MCF 10A (cell line): ENCODE data around the gene CTSZ. TPM values are rescaled to one million over a fixed set of nuclear protein-coding genes. Genes with fewer than 3 reads are reported as not detected.

ENCODE experiments used
- BruUV-seq: library from RNA; stranded (reverse); fragments of 400-500 nt; replicated peaks from 2 replicates; lab custom pipeline; 2021; lab: Mats Ljungman, UMichigan
- CTCF ChIA-PET: fragments of 300-600 bp; sonication (Branson Sonifier 250); formaldehyde crosslinking; extraction: SDS; loops from one replicate; lab custom pipeline; 2021; ENCODE audit warnings: antibody characterized with exemption, inconsistent platforms; lab: Yijun Ruan, JAX
- POLR2A ChIA-PET: fragments of 300-600, 350-650 bp; sonication (Branson Sonifier 250); formaldehyde crosslinking; extraction: SDS; loops from one replicate; lab custom pipeline; 2020; ENCODE audit warnings: antibody characterized with exemption, inconsistent platforms; lab: Yijun Ruan, JAX
- DNase-seq: peaks from one replicate; pipeline ENCODE4 v3.0.0-alpha.2; 2018; ENCODE audit not compliant: unreplicated experiment
- H3K27ac Mint-ChIP-seq: one replicate; pipeline ENCODE4 v1.8.0; 2022; ENCODE audit warnings: mild to moderate bottlenecking, low read depth, mixed read lengths; ENCODE audit not compliant: unreplicated experiment
- H3K27me3 Mint-ChIP-seq: one replicate; pipeline ENCODE4 v1.8.0; 2022; ENCODE audit warnings: mixed read lengths; ENCODE audit not compliant: insufficient read depth, unreplicated experiment
- H3K36me3 Mint-ChIP-seq: one replicate; pipeline ENCODE4 v1.8.0; 2022; ENCODE audit warnings: mild to moderate bottlenecking, moderate library complexity, mixed read lengths; ENCODE audit not compliant: insufficient read depth, unreplicated experiment
- H3K4me1 Mint-ChIP-seq: one replicate; pipeline ENCODE4 v1.8.0; 2022; ENCODE audit warnings: mixed read lengths; ENCODE audit not compliant: insufficient read depth, unreplicated experiment
- H3K4me3 Mint-ChIP-seq: one replicate; pipeline ENCODE4 v1.8.0; 2022; ENCODE audit warnings: mild to moderate bottlenecking, moderate library complexity, mixed read lengths; ENCODE audit not compliant: unreplicated experiment
- H3K9me3 Mint-ChIP-seq: one replicate; pipeline ENCODE4 v1.8.0; 2022; ENCODE audit warnings: mixed read lengths; ENCODE audit not compliant: unreplicated experiment
- intact Hi-C: fragments of 100-400 bp; cut with micrococcal nuclease; formaldehyde crosslinking; loops from 2 replicates; pipeline ENCODE4 v1.14.1; 2022
- total RNA-seq: library from RNA; stranded (reverse); gene quantifications from 2 replicates; pipeline ENCODE4 v1.2.3, GENCODE V29; 2022
- TF ChIP-seq, protein P1 (sequence below): fragments of 200-600 bp; IDR thresholded peaks from one replicate; pipeline ENCODE4 v1.8.0; 2022; ENCODE audit warnings: antibody characterized with exemption, mild to moderate bottlenecking; ENCODE audit not compliant: unreplicated experiment

The CTSZ gene
- total RNA-seq, 1 experiment from 2014 or later, result 96.6 TPM

DNA sequence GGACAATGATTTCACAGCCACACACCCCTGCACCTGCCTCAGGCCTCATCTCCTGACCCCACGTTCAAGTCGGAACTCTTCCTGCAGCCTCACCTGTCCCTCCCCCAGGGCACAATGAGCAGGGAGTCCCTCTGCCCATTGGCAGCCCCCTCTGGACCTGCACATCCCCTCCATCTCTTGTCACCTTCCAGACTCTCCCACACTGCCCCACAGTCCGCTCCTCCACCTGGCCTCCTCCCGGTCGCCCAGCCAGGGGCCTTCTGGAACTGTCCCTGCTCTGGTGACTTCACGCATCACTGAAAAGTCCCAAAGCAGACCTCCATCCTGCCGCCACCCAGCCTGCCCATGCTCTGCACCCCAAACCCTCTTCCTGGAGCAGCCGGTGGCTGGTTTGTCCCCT is 4.7 kb downstream of the CTSZ start:
- Mint-ChIP-seq H3K4me1 (peaks cover 32% of the 10 kb centered on the region), H3K27me3 (no peaks in the 10 kb centered on the region), H3K4me3 (no peak overlapping the region), H3K27ac (no peak overlapping the region), H3K36me3 (peaks cover 57% of the 10 kb centered on the region), H3K9me3 (no peaks in the 10 kb centered on the region)
- BruUV-seq, result no TSS peak
- CTCF ChIA-PET, result no interaction called here
- TF ChIP-seq, protein P1, sequence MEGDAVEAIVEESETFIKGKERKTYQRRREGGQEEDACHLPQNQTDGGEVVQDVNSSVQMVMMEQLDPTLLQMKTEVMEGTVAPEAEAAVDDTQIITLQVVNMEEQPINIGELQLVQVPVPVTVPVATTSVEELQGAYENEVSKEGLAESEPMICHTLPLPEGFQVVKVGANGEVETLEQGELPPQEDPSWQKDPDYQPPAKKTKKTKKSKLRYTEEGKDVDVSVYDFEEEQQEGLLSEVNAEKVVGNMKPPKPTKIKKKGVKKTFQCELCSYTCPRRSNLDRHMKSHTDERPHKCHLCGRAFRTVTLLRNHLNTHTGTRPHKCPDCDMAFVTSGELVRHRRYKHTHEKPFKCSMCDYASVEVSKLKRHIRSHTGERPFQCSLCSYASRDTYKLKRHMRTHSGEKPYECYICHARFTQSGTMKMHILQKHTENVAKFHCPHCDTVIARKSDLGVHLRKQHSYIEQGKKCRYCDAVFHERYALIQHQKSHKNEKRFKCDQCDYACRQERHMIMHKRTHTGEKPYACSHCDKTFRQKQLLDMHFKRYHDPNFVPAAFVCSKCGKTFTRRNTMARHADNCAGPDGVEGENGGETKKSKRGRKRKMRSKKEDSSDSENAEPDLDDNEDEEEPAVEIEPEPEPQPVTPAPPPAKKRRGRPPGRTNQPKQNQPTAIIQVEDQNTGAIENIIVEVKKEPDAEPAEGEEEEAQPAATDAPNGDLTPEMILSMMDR, result no peak
- intact Hi-C loops, result no loop called here
- POLR2A ChIA-PET, result no interaction called here
- DNase-seq, result no peak

DNA sequence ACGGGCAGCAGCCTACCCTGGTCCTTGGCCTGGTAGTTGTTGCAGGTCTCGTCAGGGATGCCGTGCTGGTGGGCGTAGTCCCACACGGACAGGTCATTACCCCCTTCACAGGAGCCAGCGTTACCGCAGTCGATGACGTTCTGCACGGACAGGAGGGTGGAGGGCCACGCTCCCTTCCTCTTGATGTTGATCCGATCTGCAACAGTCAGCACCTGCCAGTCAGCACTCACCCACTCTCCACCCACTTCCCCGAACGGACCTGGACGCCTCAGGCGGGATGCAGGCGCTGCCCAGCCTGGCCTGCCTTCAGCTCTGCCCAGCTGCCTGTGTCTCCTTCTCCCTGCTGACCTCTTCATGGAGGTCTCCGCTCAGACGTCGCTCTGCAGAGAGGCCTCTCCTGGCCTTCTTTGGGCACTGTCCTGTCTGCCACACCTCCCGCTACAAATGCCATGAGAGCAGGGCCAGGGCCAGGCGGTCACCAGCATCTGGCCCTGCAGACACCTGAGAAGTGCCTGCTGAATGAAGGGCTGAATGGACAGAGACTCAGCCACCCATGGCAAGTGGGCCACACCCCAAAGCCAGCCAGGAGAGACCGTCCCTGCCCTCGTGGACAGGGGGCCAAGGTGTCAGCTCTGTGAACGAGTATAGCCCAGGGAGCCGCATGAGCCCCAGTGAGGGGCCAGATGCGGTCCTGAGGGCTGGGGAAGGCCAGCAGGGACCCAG is 5.4 kb downstream of the CTSZ start:
- H3K4me3 Mint-ChIP-seq, result no peak overlapping the region
- intact Hi-C loops, result no loop called here
- POLR2A ChIA-PET, result no interaction called here
- CTCF ChIA-PET, result interaction anchor here (0.6 kb wide), 1 partner anchor 132 kb away, joined by 4 read pairs; no protein-coding TSS in a partner anchor
- peaks cover 32% of the 10 kb centered on the region for H3K4me1 Mint-ChIP-seq
- no peak overlapping the region for H3K27ac Mint-ChIP-seq
- no peaks in the 10 kb centered on the region for H3K27me3 Mint-ChIP-seq
- H3K9me3 Mint-ChIP-seq, result no peaks in the 10 kb centered on the region
- H3K36me3 Mint-ChIP-seq, result peaks cover 61% of the 10 kb centered on the region
- DNase-seq, result no peak
- TF ChIP-seq, protein P1, result no peak
- BruUV-seq, result no TSS peak

DNA sequence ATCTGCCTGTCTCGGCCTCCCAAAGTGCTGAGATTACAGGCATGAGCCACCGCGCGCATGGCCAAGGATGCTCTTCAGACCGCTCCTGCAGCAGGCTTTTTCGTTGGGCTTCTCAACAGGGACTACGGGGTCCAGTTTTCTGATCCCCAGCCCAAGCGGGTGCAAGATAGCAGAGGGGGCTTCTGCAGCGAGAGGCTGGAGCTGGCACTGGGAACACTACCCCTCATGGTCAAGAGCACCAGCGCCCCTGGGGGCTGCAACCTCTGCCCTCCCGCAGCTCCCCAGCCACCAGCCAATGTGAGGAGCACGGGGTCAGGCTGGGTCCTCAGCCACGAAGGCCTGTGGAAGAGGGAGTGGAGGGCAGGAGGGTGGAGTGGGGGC is 6.0 kb downstream of the CTSZ start:
- ChIA-PET CTCF (interaction anchor here (0.7 kb wide), 1 partner anchor 830 kb away, joined by 3 read pairs; no protein-coding TSS in a partner anchor), POLR2A (no interaction called here)
- Mint-ChIP-seq H3K9me3 (no peaks in the 10 kb centered on the region), H3K4me1 (peaks cover 32% of the 10 kb centered on the region), H3K36me3 (peaks cover 66% of the 10 kb centered on the region), H3K27ac (no peak overlapping the region), H3K4me3 (no peak overlapping the region), H3K27me3 (no peaks in the 10 kb centered on the region)
- BruUV-seq, result no TSS peak
- intact Hi-C loops, result no loop called here
- TF ChIP-seq, protein P1, result no peak
- DNase-seq, result no peak

DNA sequence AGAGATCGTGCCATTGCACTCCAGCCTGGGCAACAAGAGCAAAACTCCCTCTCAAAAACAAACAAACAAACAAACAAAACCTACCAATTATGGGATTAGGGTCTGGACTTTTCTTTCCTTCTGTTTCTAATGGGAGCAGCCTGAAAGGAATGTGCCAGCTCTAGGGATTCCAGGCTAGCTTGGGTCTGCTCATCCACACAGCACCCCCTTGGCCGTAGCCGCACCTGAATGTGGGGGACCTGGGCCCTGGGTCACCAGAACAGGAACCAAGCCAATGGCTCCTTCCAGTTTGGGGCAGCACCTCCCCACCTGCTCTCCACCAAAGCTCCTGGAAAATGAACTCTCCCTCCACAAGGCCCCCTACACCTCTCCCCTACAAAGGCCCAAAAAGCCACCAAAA is 6.7 kb downstream of the CTSZ start:
- H3K4me1 Mint-ChIP-seq, result peaks cover 27% of the 10 kb centered on the region
- ChIA-PET POLR2A (interaction anchor here (0.7 to 3.1 kb wide), 2 partner anchors 10 to 32 kb away, joined by 3 to 12 read pairs; partner anchors contain the start of gene ATP5F1E), CTCF (interaction anchor here (0.6 to 0.7 kb wide), 2 partner anchors 20 to 831 kb away, joined by 3 read pairs; no protein-coding TSS in a partner anchor)
- intact Hi-C loops, result no loop called here
- H3K9me3 Mint-ChIP-seq, result no peaks in the 10 kb centered on the region
- no TSS peak for BruUV-seq
- no peak overlapping the region for H3K4me3 Mint-ChIP-seq
- H3K27me3 Mint-ChIP-seq, result no peaks in the 10 kb centered on the region
- peaks cover 74% of the 10 kb centered on the region for H3K36me3 Mint-ChIP-seq
- no peak for DNase-seq
- TF ChIP-seq, protein P1, result no peak
- H3K27ac Mint-ChIP-seq, result no peak overlapping the region
